ACC112 (cell line): ENCODE data around the gene MAML2.

Experiments
- H2AFZ ChIP-seq: fragments of 200-600 bp; sonication (generic); one replicate; pipeline ENCODE4 v1.6.0; 2017; ENCODE audit warnings: antibody characterized with exemption, low read length; ENCODE audit not compliant: unreplicated experiment
- H3K27ac ChIP-seq: fragments of 200-600 bp; sonication (generic); 2 replicates; pipeline ENCODE4 v1.5.1; 2014; ENCODE audit warnings: low read depth, mild to moderate bottlenecking, antibody characterized with exemption, low read length, moderate library complexity
- H3K27me3 ChIP-seq: fragments of 200-600 bp; sonication (generic); 2 replicates; pipeline ENCODE4 v1.6.1; 2014; ENCODE audit warnings: mild to moderate bottlenecking, antibody characterized with exemption, low read length, moderate library complexity, mixed read lengths; ENCODE audit not compliant: insufficient read depth
- H3K36me3 ChIP-seq: fragments of 200-600 bp; sonication (generic); 2 replicates; pipeline ENCODE4 v1.6.1; 2016; ENCODE audit warnings: mild to moderate bottlenecking, antibody characterized with exemption, low read length, moderate library complexity, mixed read lengths; ENCODE audit not compliant: insufficient read depth
- H3K4me1 ChIP-seq: fragments of 200-600 bp; sonication (generic); one replicate; pipeline ENCODE4 v1.6.1; 2016; ENCODE audit warnings: low read length, mixed read lengths; ENCODE audit not compliant: insufficient read depth, unreplicated experiment, control insufficient read depth
- H3K4me3 ChIP-seq: fragments of 200-600 bp; sonication (generic); 2 replicates; pipeline ENCODE4 v1.5.1; 2014; ENCODE audit warnings: mild to moderate bottlenecking, low read depth, low read length
- H3K79me2 ChIP-seq: fragments of 200-600 bp; sonication (generic); one replicate; pipeline ENCODE4 v1.6.0; 2016; ENCODE audit warnings: low read length; ENCODE audit not compliant: control insufficient read depth, unreplicated experiment, insufficient read depth

MAML2 gene

GRCh38 chr11:96033599-96033998, 309.4 kb downstream of the MAML2 start:
- Histone ChIP-seq H3K79me2 (peaks cover 15% of the 10 kb centered on the region), H3K4me1 (no peaks in the 10 kb centered on the region), H3K36me3 (peaks cover 4% of the 10 kb centered on the region; the same call in 1 of the 2 replicates), H3K27ac (no peak overlapping the region), H2AFZ (no peak overlapping the region), H3K27me3 (no peaks in the 10 kb centered on the region), H3K4me3 (no peak overlapping the region)

- no peak overlapping the region for H2AFZ ChIP-seq
- peaks cover 10% of the 10 kb centered on the region for H3K79me2 ChIP-seq
- H3K27me3 ChIP-seq: no peaks in the 10 kb centered on the region
- H3K36me3 ChIP-seq: peaks cover 4% of the 10 kb centered on the region; the same call in 1 of the 2 replicates
- H3K4me1 ChIP-seq: no peaks in the 10 kb centered on the region
- H3K4me3 ChIP-seq: no peak overlapping the region
- no peak overlapping the region for H3K27ac ChIP-seq
Measured at GRCh38 chr11:96033095-96033494, 309.9 kb downstream of the MAML2 start.

- H3K27me3 ChIP-seq: no peaks in the 10 kb centered on the region
- H3K4me3 ChIP-seq: no peak overlapping the region
- no peak overlapping the region for H2AFZ ChIP-seq
- H3K79me2 ChIP-seq: peaks cover 17% of the 10 kb centered on the region
- no peak overlapping the region for H3K27ac ChIP-seq
- H3K4me1 ChIP-seq: no peaks in the 10 kb centered on the region
- peaks cover 4% of the 10 kb centered on the region; the same call in 1 of the 2 replicates for H3K36me3 ChIP-seq
Measured at GRCh38 chr11:96028746-96029145, 314.2 kb downstream of the MAML2 start.

GRCh38 chr11:96027021-96027420, 316.0 kb downstream of the MAML2 start:
- Histone ChIP-seq H3K4me1 (no peaks in the 10 kb centered on the region), H3K36me3 (peaks cover 4% of the 10 kb centered on the region; the same call in 1 of the 2 replicates), H2AFZ (no peak overlapping the region), H3K27me3 (no peaks in the 10 kb centered on the region), H3K27ac (no peak overlapping the region), H3K79me2 (peaks cover 17% of the 10 kb centered on the region), H3K4me3 (no peak overlapping the region)

- Histone ChIP-seq H3K27ac (no peak overlapping the region), H3K79me2 (peaks cover 17% of the 10 kb centered on the region), H3K4me3 (no peak overlapping the region), H3K4me1 (no peaks in the 10 kb centered on the region), H2AFZ (no peak overlapping the region), H3K27me3 (no peaks in the 10 kb centered on the region), H3K36me3 (peaks cover 8% of the 10 kb centered on the region; the same call in 1 of the 2 replicates)
Measured at GRCh38 chr11:96026310-96026709, 316.7 kb downstream of the MAML2 start.

GRCh38 chr11:96024666-96025065, 318.3 kb downstream of the MAML2 start:
- Histone ChIP-seq H2AFZ (no peak overlapping the region), H3K4me3 (no peak overlapping the region), H3K27me3 (no peaks in the 10 kb centered on the region), H3K27ac (no peak overlapping the region), H3K79me2 (peaks cover 17% of the 10 kb centered on the region), H3K36me3 (peaks cover 8% of the 10 kb centered on the region; the same call in 1 of the 2 replicates), H3K4me1 (no peaks in the 10 kb centered on the region)

GRCh38 chr11:96023275-96023674, 319.7 kb downstream of the MAML2 start:
- Histone ChIP-seq H3K4me3 (no peak overlapping the region), H3K27me3 (no peaks in the 10 kb centered on the region), H3K79me2 (peaks cover 13% of the 10 kb centered on the region), H2AFZ (no peak overlapping the region), H3K4me1 (no peaks in the 10 kb centered on the region), H3K36me3 (peaks cover 4% of the 10 kb centered on the region; the same call in 1 of the 2 replicates), H3K27ac (no peak overlapping the region)

GRCh38 chr11:96021901-96022650, 320.9 kb downstream of the MAML2 start:
- Histone ChIP-seq H3K4me3 (no peak overlapping the region), H3K36me3 (peaks cover 4% of the 10 kb centered on the region; the same call in 1 of the 2 replicates), H2AFZ (no peak overlapping the region), H3K4me1 (peaks cover 3% of the 10 kb centered on the region), H3K27ac (no peak overlapping the region), H3K79me2 (peaks cover 9% of the 10 kb centered on the region), H3K27me3 (no peaks in the 10 kb centered on the region)

GRCh38 chr11:96019810-96020747, 322.9 kb downstream of the MAML2 start:
- Histone ChIP-seq H3K36me3 (peaks cover 4% of the 10 kb centered on the region; the same call in 1 of the 2 replicates), H3K4me1 (peaks cover 4% of the 10 kb centered on the region), H3K27me3 (no peaks in the 10 kb centered on the region), H3K79me2 (no peaks in the 10 kb centered on the region), H2AFZ (no peak overlapping the region), H3K27ac (no peak overlapping the region), H3K4me3 (no peak overlapping the region)

- H3K36me3 ChIP-seq: peaks cover 4% of the 10 kb centered on the region; the same call in 1 of the 2 replicates
- no peaks in the 10 kb centered on the region for H3K27me3 ChIP-seq
- no peak overlapping the region for H3K4me3 ChIP-seq
- no peak overlapping the region for H3K27ac ChIP-seq
- no peak overlapping the region for H2AFZ ChIP-seq
- peaks cover 12% of the 10 kb centered on the region for H3K4me1 ChIP-seq
- H3K79me2 ChIP-seq: no peaks in the 10 kb centered on the region
Measured at GRCh38 chr11:96019281-96019680, 323.7 kb downstream of the MAML2 start.
